OCI-LY1 (cell line): Measurements from ENCODE around the gene N4BP2L1.

Source experiments
- H2AFZ ChIP-seq: fragments of 200-600 bp; sonication (generic), shearing (Covaris generic); 2 replicates; pipeline ENCODE4 v1.6.0; 2014; ENCODE audit warnings: antibody characterized with exemption, mild to moderate bottlenecking, low read length
- H3F3A ChIP-seq: fragments of 200-600 bp; sonication (generic), shearing (Covaris generic); 2 replicates; pipeline ENCODE4 v1.6.0; 2014; ENCODE audit warnings: mild to moderate bottlenecking, antibody characterized with exemption, low read length, moderate library complexity; ENCODE audit not compliant: insufficient read depth
- H3K27ac ChIP-seq: fragments of 200-600 bp; sonication (generic); 2 replicates; pipeline ENCODE4 v1.5.1; 2014; ENCODE audit warnings: low read length, mixed run types, mild to moderate bottlenecking, low read depth; ENCODE audit not compliant: poor library complexity, severe bottlenecking
- H3K27me3 ChIP-seq: fragments of 200-600 bp; sonication (generic); 2 replicates; pipeline ENCODE4 v1.6.0; 2014; ENCODE audit warnings: antibody characterized with exemption, mild to moderate bottlenecking, low read length, moderate library complexity; ENCODE audit not compliant: insufficient read depth
- H3K36me3 ChIP-seq: fragments of 200-600 bp; sonication (generic); 2 replicates; pipeline ENCODE4 v1.6.1; 2014; ENCODE audit warnings: mild to moderate bottlenecking, antibody characterized with exemption, low read length, moderate library complexity, mixed read lengths; ENCODE audit not compliant: insufficient read depth
- H3K4me1 ChIP-seq: fragments of 200-600 bp; sonication (generic); 2 replicates; pipeline ENCODE4 v1.5.1; 2014; ENCODE audit warnings: mild to moderate bottlenecking, low read length, moderate library complexity; ENCODE audit not compliant: insufficient read depth, severe bottlenecking
- H3K4me2 ChIP-seq: fragments of 200-600 bp; sonication (generic), shearing (Covaris generic); 2 replicates; pipeline ENCODE4 v1.6.1; 2014; ENCODE audit warnings: low read length
- H3K4me3 ChIP-seq: fragments of 200-600 bp; sonication (generic); 2 replicates; pipeline ENCODE4 v1.5.1; 2014; ENCODE audit warnings: low read length, low read depth, mild to moderate bottlenecking, mixed read lengths; ENCODE audit not compliant: poor library complexity, severe bottlenecking
- H3K79me2 ChIP-seq: fragments of 200-600 bp; shearing (Covaris generic); 2 replicates; pipeline ENCODE4 v1.6.1; 2016; ENCODE audit warnings: mixed run types, low read length, mixed read lengths; ENCODE audit not compliant: insufficient read depth
- H3K9ac ChIP-seq: fragments of 200-600 bp; sonication (generic), shearing (Covaris generic); 2 replicates; pipeline ENCODE4 v1.6.1; 2014; ENCODE audit warnings: mild to moderate bottlenecking, low read length, mixed read lengths
- H3K9me2 ChIP-seq: fragments of 200-600 bp; sonication (generic), shearing (Covaris generic); 2 replicates; pipeline ENCODE4 v1.6.1; 2014; ENCODE audit warnings: low read depth, mild to moderate bottlenecking, low read length, mixed read lengths
- H3K9me3 ChIP-seq: fragments of 200-600 bp; shearing (Covaris generic); 2 replicates; pipeline ENCODE4 v1.6.1; 2014; ENCODE audit warnings: low read length, mixed read lengths
- H4K20me1 ChIP-seq: fragments of 200-600 bp; sonication (generic), shearing (Covaris generic); 2 replicates; pipeline ENCODE4 v1.6.0; 2016; ENCODE audit warnings: mild to moderate bottlenecking, low read length; ENCODE audit not compliant: insufficient read depth
- EZH2 ChIP-seq: fragments of 200-600 bp; sonication (generic), shearing (Covaris generic); IDR thresholded peaks from 2 replicates; pipeline ENCODE4 v1.8.0; 2017; ENCODE audit warnings: borderline replicate concordance, mixed run types, mild to moderate bottlenecking, antibody characterized with exemption, low read length, moderate library complexity, mixed read lengths
- TF ChIP-seq, protein P1 (sequence below): fragments of 200-600 bp; sonication (generic), shearing (Covaris generic); IDR thresholded peaks from 2 replicates; pipeline ENCODE4 v1.5.1; 2017; ENCODE audit warnings: mild to moderate bottlenecking, antibody characterized with exemption, low read length, moderate library complexity, mixed read lengths

The N4BP2L1 gene

DNA sequence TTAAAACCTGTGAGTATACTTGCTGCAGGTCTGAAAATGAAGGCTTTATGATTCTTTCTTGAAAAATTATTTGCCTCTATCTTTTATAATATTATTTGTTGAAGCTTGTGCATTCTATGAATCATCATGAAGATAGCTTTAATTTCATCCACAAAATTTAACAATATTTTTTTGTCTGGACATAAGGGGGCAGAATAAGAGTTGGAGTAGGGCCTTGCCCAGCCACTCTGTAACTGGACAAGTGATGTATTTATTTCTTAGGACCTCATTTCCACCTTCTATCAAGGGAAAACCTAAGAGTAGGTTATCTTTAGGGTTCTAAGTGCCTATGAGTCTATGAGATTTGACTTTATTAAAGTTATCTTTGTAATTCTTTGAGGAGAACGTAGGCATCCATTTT, 49.9 kb downstream of the N4BP2L1 start:
- H3F3A ChIP-seq = no peaks in the 10 kb centered on the region
- peaks cover 19% of the 10 kb centered on the region for H3K36me3 ChIP-seq
- H3K4me3 ChIP-seq = no peak overlapping the region
- no peak overlapping the region for H3K9ac ChIP-seq
- no peaks in the 10 kb centered on the region for H3K79me2 ChIP-seq
- peaks cover 4% of the 10 kb centered on the region for H3K9me3 ChIP-seq
- no peak overlapping the region for H3K4me2 ChIP-seq
- H4K20me1 ChIP-seq = no peaks in the 10 kb centered on the region
- H3K27ac ChIP-seq = no peak overlapping the region
- H2AFZ ChIP-seq = no peak overlapping the region
- H3K9me2 ChIP-seq = no peaks in the 10 kb centered on the region
- no peak for TF ChIP-seq EZH2
- TF ChIP-seq, protein P1, sequence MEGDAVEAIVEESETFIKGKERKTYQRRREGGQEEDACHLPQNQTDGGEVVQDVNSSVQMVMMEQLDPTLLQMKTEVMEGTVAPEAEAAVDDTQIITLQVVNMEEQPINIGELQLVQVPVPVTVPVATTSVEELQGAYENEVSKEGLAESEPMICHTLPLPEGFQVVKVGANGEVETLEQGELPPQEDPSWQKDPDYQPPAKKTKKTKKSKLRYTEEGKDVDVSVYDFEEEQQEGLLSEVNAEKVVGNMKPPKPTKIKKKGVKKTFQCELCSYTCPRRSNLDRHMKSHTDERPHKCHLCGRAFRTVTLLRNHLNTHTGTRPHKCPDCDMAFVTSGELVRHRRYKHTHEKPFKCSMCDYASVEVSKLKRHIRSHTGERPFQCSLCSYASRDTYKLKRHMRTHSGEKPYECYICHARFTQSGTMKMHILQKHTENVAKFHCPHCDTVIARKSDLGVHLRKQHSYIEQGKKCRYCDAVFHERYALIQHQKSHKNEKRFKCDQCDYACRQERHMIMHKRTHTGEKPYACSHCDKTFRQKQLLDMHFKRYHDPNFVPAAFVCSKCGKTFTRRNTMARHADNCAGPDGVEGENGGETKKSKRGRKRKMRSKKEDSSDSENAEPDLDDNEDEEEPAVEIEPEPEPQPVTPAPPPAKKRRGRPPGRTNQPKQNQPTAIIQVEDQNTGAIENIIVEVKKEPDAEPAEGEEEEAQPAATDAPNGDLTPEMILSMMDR = no peak
- H3K27me3 ChIP-seq = no peaks in the 10 kb centered on the region
- no peaks in the 10 kb centered on the region for H3K4me1 ChIP-seq

DNA sequence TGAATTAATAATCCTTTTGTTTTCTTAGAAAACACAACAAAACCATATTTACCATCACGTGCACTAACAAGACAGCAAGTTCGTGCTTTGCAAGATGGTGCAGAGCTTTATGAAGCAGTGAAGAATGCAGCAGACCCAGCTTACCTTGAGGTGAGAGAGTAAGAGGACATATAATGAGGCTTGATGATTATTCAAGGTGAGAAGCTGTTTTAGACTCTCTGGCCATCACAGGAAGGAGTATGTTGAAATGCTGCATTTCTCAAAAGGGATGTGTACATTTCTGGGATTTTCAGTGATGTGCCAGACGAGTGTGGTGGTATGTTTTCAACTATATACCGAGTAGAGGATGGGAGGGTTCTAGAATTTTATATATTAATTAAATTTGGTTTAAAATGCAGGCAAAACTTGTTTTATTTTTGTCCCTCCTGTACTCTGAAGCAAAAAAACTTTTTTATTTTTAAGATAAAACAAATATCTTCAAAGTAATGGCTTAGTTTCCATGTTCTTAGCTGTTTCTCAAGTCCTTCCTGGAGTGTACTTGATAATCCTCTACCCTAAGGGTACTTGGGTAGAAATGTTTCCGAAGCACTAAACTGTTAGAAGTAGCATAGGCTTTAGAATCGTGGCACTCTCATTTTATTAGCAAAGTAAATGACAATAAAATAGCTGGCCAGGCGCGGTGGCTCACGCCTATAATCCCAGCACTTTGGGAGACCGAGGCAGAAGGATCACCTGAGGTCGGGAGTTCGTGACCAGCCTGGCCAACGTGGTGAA, 51.1 kb downstream of the N4BP2L1 start:
- H3K9me3 ChIP-seq = peaks cover 4% of the 10 kb centered on the region

DNA sequence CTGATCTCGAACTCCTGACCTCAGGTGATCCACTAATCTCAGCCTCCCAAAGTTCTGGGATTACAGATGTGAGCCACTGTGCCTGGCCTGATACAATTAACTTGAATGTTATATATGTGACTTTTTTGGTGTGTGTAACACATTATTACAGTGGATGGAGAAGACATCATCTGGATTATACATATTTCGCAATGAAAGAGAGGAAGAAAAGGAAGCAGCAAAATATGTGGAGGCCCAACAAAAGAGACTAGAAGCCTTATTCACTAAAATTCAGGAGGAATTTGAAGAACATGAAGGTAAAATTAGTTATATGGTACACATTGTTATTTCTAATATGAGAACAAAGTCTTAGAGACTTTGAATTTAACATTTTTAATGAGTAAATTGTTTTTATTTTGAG, 57.1 kb downstream of the N4BP2L1 start:
- Histone ChIP-seq H3K9me3 (peaks cover 4% of the 10 kb centered on the region), H3K4me1 (no peaks in the 10 kb centered on the region), H2AFZ (no peak overlapping the region), H3K4me3 (no peak overlapping the region), H3K27ac (no peak overlapping the region), H3K4me2 (no peak overlapping the region), H4K20me1 (no peaks in the 10 kb centered on the region), H3F3A (no peaks in the 10 kb centered on the region), H3K9me2 (no peaks in the 10 kb centered on the region), H3K79me2 (no peaks in the 10 kb centered on the region), H3K36me3 (peaks cover 41% of the 10 kb centered on the region), H3K27me3 (no peaks in the 10 kb centered on the region), H3K9ac (no peak overlapping the region)
- TF ChIP-seq, protein P1 = no peak
- no peak for TF ChIP-seq EZH2

More for the DNA sequence above, 51.1 kb downstream of the N4BP2L1 start:
- Histone ChIP-seq H3K9me2 (no peaks in the 10 kb centered on the region), H2AFZ (no peak overlapping the region), H3K27me3 (no peaks in the 10 kb centered on the region), H3F3A (no peaks in the 10 kb centered on the region), H3K79me2 (no peaks in the 10 kb centered on the region), H3K4me2 (no peak overlapping the region), H3K4me3 (no peak overlapping the region), H3K9ac (no peak overlapping the region), H4K20me1 (no peaks in the 10 kb centered on the region), H3K4me1 (no peaks in the 10 kb centered on the region), H3K27ac (no peak overlapping the region), H3K36me3 (peaks cover 27% of the 10 kb centered on the region)
- TF ChIP-seq, protein P1 = no peak
- TF ChIP-seq EZH2 = no peak
